ENCODE data around the gene RAD18. TPM values are rescaled to one million over a fixed set of nuclear protein-coding genes. Genes with fewer than 3 reads are reported as not detected.

Gene RAD18
- total and polyA plus RNA-seq, 2 experiments from 2014 or later: 14.3 to 17.5 TPM

- no peaks in the 10 kb centered on the region for H3K9me3 ChIP-seq (ENCODE audit: low read depth)
- no peak for DNase-seq
- no peak overlapping the region for H3K4me3 ChIP-seq
- TF ChIP-seq EZH2 (IDR thresholded peaks at IDR 0.05; ENCODE audit: insufficient read depth, poor library complexity, severe bottlenecking) (no peak), EZH2phosphoT487 (IDR thresholded peaks at IDR 0.05; ENCODE audit: insufficient read depth, low read depth) (no peak)
- no peaks in the 10 kb centered on the region for H3K9me2 ChIP-seq (ENCODE audit: insufficient read depth)
- no peaks in the 10 kb centered on the region for H4K20me1 ChIP-seq (ENCODE audit: insufficient read depth)
- in situ Hi-C loops (cut with MboI): no loop called here
- peaks cover 16% of the 10 kb centered on the region for H3K4me1 ChIP-seq (ENCODE audit: insufficient read depth)
- H3K9ac ChIP-seq: no peak overlapping the region
- H3K79me2 ChIP-seq (ENCODE audit: insufficient read depth): no peaks in the 10 kb centered on the region
- H3K27ac ChIP-seq: no peak overlapping the region
- no peak overlapping the region for H2AFZ ChIP-seq
- WGBS, 2 experiments (ENCODE audit: low coverage in 1 of 2, low lambda C conversion rate in 2 of 2, missing lambda C conversion rate in 2 of 2): 92 to 98% methylated on average over 3 of the region's 3 CpGs
- H3K4me2 ChIP-seq (ENCODE audit: unreplicated experiment): no peak overlapping the region
- peaks cover 5% of the 10 kb centered on the region; the same call in 1 of the 2 replicates for H3F3A ChIP-seq (ENCODE audit: insufficient read depth)
- H3K27me3 ChIP-seq (replicated peaks; ENCODE audit: insufficient read depth): no peaks in the 10 kb centered on the region
- no peaks in the 10 kb centered on the region for H3K36me3 ChIP-seq (ENCODE audit: low read depth)
Measured at GRCh38 chr3:8836096-8836495, 127.2 kb downstream of the RAD18 start.

- H3K27ac ChIP-seq: no peak overlapping the region
- H3K79me2 ChIP-seq (ENCODE audit: insufficient read depth): no peaks in the 10 kb centered on the region
- H3K36me3 ChIP-seq (ENCODE audit: low read depth): no peaks in the 10 kb centered on the region
- H3K9me3 ChIP-seq (ENCODE audit: low read depth): no peaks in the 10 kb centered on the region
- no peaks in the 10 kb centered on the region for H3K9me2 ChIP-seq (ENCODE audit: insufficient read depth)
- H3F3A ChIP-seq (ENCODE audit: insufficient read depth): no peaks in the 10 kb centered on the region
- H4K20me1 ChIP-seq (ENCODE audit: insufficient read depth): no peaks in the 10 kb centered on the region
- H3K27me3 ChIP-seq (replicated peaks; ENCODE audit: insufficient read depth): no peaks in the 10 kb centered on the region
- no peak overlapping the region for H3K4me3 ChIP-seq
- TF ChIP-seq EZH2 (IDR thresholded peaks at IDR 0.05; ENCODE audit: insufficient read depth, poor library complexity, severe bottlenecking): no peak
- no peak for TF ChIP-seq EZH2phosphoT487 (IDR thresholded peaks at IDR 0.05; ENCODE audit: insufficient read depth, low read depth)
- no peak for DNase-seq
- no peak overlapping the region for H3K9ac ChIP-seq
- in situ Hi-C loops (cut with MboI): no loop called here
- 92 to 96% methylated on average over 4 of the region's 4 CpGs for WGBS, 2 experiments (ENCODE audit: low coverage in 1 of 2, low lambda C conversion rate in 2 of 2, missing lambda C conversion rate in 2 of 2)
- no peak overlapping the region for H3K4me2 ChIP-seq (ENCODE audit: unreplicated experiment)
- H3K4me1 ChIP-seq (ENCODE audit: insufficient read depth): peaks cover 11% of the 10 kb centered on the region
- H2AFZ ChIP-seq: no peak overlapping the region
Measured at GRCh38 chr3:8835385-8835784, 127.9 kb downstream of the RAD18 start.

- H3K79me2 ChIP-seq (ENCODE audit: insufficient read depth): no peaks in the 10 kb centered on the region
- no peaks in the 10 kb centered on the region for H3K36me3 ChIP-seq (ENCODE audit: low read depth)
- no peak overlapping the region for H3K4me2 ChIP-seq (ENCODE audit: unreplicated experiment)
- no peak overlapping the region for H3K27ac ChIP-seq
- H3K9me2 ChIP-seq (ENCODE audit: insufficient read depth): no peaks in the 10 kb centered on the region
- H3K27me3 ChIP-seq (replicated peaks; ENCODE audit: insufficient read depth): no peaks in the 10 kb centered on the region
- no peak overlapping the region for H3K9ac ChIP-seq
- 94 to 97% methylated on average over 6 of the region's 6 CpGs for WGBS, 2 experiments (ENCODE audit: low coverage in 1 of 2, low lambda C conversion rate in 2 of 2, missing lambda C conversion rate in 2 of 2)
- TF ChIP-seq EZH2 (IDR thresholded peaks at IDR 0.05; ENCODE audit: insufficient read depth, poor library complexity, severe bottlenecking): no peak
- TF ChIP-seq EZH2phosphoT487 (IDR thresholded peaks at IDR 0.05; ENCODE audit: insufficient read depth, low read depth): no peak
- H2AFZ ChIP-seq: no peak overlapping the region
- no peaks in the 10 kb centered on the region for H3K9me3 ChIP-seq (ENCODE audit: low read depth)
- no peak overlapping the region for H3K4me3 ChIP-seq
- no peak for DNase-seq
- H3F3A ChIP-seq (ENCODE audit: insufficient read depth): no peaks in the 10 kb centered on the region
- in situ Hi-C loops (cut with MboI): no loop called here
- H3K4me1 ChIP-seq (ENCODE audit: insufficient read depth): peaks cover 11% of the 10 kb centered on the region
- H4K20me1 ChIP-seq (ENCODE audit: insufficient read depth): no peaks in the 10 kb centered on the region
Measured at GRCh38 chr3:8834974-8835373, 128.3 kb downstream of the RAD18 start.

- 68 to 71% methylated on average over 1 of the region's 1 CpG for whole genome bisulfite sequencing, 2 experiments (ENCODE audit: low coverage in 1 of 2, low lambda C conversion rate in 2 of 2, missing lambda C conversion rate in 2 of 2)
- no peaks in the 10 kb centered on the region for H4K20me1 ChIP-seq (ENCODE audit: insufficient read depth)
- H3K27me3 ChIP-seq (replicated peaks; ENCODE audit: insufficient read depth): no peaks in the 10 kb centered on the region
- no peak for DNase-seq
- H3K9me3 ChIP-seq (ENCODE audit: low read depth): no peaks in the 10 kb centered on the region
- H3K27ac ChIP-seq: no peak overlapping the region
- no peaks in the 10 kb centered on the region for H3K36me3 ChIP-seq (ENCODE audit: low read depth)
- no peaks in the 10 kb centered on the region for H3F3A ChIP-seq (ENCODE audit: insufficient read depth)
- H3K4me3 ChIP-seq: no peak overlapping the region
- no peaks in the 10 kb centered on the region for H3K9me2 ChIP-seq (ENCODE audit: insufficient read depth)
- H3K4me1 ChIP-seq (ENCODE audit: insufficient read depth): no peaks in the 10 kb centered on the region
- H2AFZ ChIP-seq: no peak overlapping the region
- TF ChIP-seq EZH2 (IDR thresholded peaks at IDR 0.05; ENCODE audit: insufficient read depth, poor library complexity, severe bottlenecking) (no peak), EZH2phosphoT487 (IDR thresholded peaks at IDR 0.05; ENCODE audit: insufficient read depth, low read depth) (no peak)
- H3K9ac ChIP-seq: no peak overlapping the region
- H3K79me2 ChIP-seq (ENCODE audit: insufficient read depth): no peaks in the 10 kb centered on the region
- H3K4me2 ChIP-seq (ENCODE audit: unreplicated experiment): no peak overlapping the region
- in situ Hi-C loops (cut with MboI): no loop called here
Measured at GRCh38 chr3:8827641-8828040, 135.6 kb downstream of the RAD18 start.

Small RNA genes within 50 kb of the gene (small RNA-seq; reads per million reads assigned to genes)
- not detected for gene RF00416 (ENCODE audit: low read depth, low replicate concordance)

Other genes starting within 250 kb of the RAD18 start
- gene CAV3, start 229.7 kb downstream of the RAD18 start, total RNA-seq (2014; rRNA removed; shearing (Covaris generic)): not detected in 2 replicates
- gene CAV3, start 229.7 kb downstream of the RAD18 start, polyA plus RNA-seq (2016; fragmentation: Nextera tagmentation; extraction: Ambion mirVana): 0.15 TPM in 1 of 2 replicates, not detected in the other
- gene OXTR, start 193.9 kb downstream of the RAD18 start, total RNA-seq (2014; rRNA removed; shearing (Covaris generic)): 269 and 340 TPM in 2 replicates
- gene OXTR, start 193.9 kb downstream of the RAD18 start, polyA plus RNA-seq (2016; fragmentation: Nextera tagmentation; extraction: Ambion mirVana): 123 and 128 TPM in 2 replicates